ENCODE results near the gene SLFNL1.

Gene SLFNL1

DNA sequence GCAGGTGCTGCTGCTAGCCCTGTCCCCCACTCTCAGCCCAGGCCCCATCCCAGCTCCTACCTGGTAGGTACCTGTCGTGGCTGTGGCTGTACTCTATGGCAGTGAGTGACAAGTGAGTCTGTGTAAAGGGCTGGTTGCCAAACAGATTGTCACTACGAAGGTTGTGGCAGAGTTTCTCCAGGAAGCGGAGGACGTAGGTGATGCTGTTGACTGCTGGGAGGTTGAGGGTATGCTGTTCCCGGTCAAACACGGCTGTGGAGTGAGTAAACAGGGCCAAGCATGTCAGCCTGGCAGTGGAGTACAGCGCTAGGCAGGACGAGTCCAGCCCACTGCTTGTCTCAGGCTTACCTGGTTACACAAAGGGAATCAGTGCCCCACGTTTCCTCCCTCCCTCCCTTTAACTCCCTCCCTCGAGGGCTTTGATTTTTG is 24.8 kb upstream of the SLFNL1 start:
- Histone ChIP-seq H3K79me1 (ENCODE audit: low read length) (no peaks in the 10 kb centered on the region), H3K27ac (ENCODE audit: low read depth, low read length) (no peak overlapping the region), H3K56ac (ENCODE audit: low read length) (no peak overlapping the region), H3K9ac (ENCODE audit: low read length) (no peak overlapping the region), H3K4me1 (ENCODE audit: control insufficient read depth, low read depth, low read length) (peaks cover 3% of the 10 kb centered on the region), H3K4me2 (ENCODE audit: low read length) (no peak overlapping the region), H3K27me3 (ENCODE audit: insufficient read depth, low read length, poor library complexity) (no peaks in the 10 kb centered on the region), H3K23ac (ENCODE audit: low read length) (no peak overlapping the region), H2AK5ac (ENCODE audit: low read length) (no peak overlapping the region), H4K8ac (ENCODE audit: low read depth, low read length) (no peak overlapping the region), H3K4ac (ENCODE audit: low read depth, low read length) (no peak overlapping the region), H4K5ac (ENCODE audit: low read length) (no peak overlapping the region), H3K36me3 (ENCODE audit: control insufficient read depth, insufficient read depth, low read length) (no peaks in the 10 kb centered on the region), H3K4me3 (ENCODE audit: low read length) (no peak overlapping the region), H3K79me2 (ENCODE audit: control insufficient read depth, insufficient read depth, low read length) (no peaks in the 10 kb centered on the region), H2BK120ac (ENCODE audit: low read depth, low read length) (no peak overlapping the region), H3K18ac (ENCODE audit: low read length) (no peak overlapping the region), H2BK15ac (replicated peaks; ENCODE audit: low read depth) (no peak overlapping the region), H2BK5ac (ENCODE audit: low read length) (no peak overlapping the region)
- no CpG with 5 or more reads among the region's 10 CpGs for WGBS (ENCODE audit: extremely low coverage, insufficient coverage, low lambda C conversion rate)
- no peak for DNase-seq

DNA sequence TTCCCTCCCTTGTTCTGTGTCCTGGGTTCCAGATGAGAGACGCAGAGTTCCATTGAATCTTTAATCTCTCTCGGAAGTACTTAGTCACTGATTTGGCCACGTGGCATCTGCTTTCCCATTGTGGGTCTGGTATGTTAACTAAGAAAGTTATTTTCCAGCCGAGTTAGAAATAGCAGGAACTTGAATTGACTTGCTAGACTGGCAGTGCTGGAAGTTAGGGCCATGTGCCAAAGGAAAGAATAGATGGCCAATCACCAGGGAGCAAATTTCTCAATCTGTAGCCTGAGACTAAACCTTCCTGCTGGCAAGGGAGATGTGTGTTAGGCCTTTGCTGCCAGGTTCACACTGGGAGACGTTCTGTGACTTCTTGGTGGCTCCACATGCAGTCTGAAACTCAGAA is 24.2 kb upstream of the SLFNL1 start:
- Histone ChIP-seq H3K9ac (ENCODE audit: low read length) (no peak overlapping the region), H2BK120ac (ENCODE audit: low read depth, low read length) (no peak overlapping the region), H4K5ac (ENCODE audit: low read length) (no peak overlapping the region), H3K79me2 (ENCODE audit: control insufficient read depth, insufficient read depth, low read length) (no peaks in the 10 kb centered on the region), H2BK15ac (replicated peaks; ENCODE audit: low read depth) (no peak overlapping the region), H3K27ac (ENCODE audit: low read depth, low read length) (no peak overlapping the region), H3K4me3 (ENCODE audit: low read length) (no peak overlapping the region), H4K8ac (ENCODE audit: low read depth, low read length) (no peak overlapping the region), H3K4me1 (ENCODE audit: control insufficient read depth, low read depth, low read length) (peaks cover 3% of the 10 kb centered on the region), H3K36me3 (ENCODE audit: control insufficient read depth, insufficient read depth, low read length) (no peaks in the 10 kb centered on the region), H3K23ac (ENCODE audit: low read length) (no peak overlapping the region), H3K4me2 (ENCODE audit: low read length) (no peak overlapping the region), H2AK5ac (ENCODE audit: low read length) (no peak overlapping the region), H3K27me3 (ENCODE audit: insufficient read depth, low read length, poor library complexity) (no peaks in the 10 kb centered on the region), H3K18ac (ENCODE audit: low read length) (no peak overlapping the region), H3K4ac (ENCODE audit: low read depth, low read length) (no peak overlapping the region), H3K56ac (ENCODE audit: low read length) (no peak overlapping the region), H2BK5ac (ENCODE audit: low read length) (no peak overlapping the region), H3K79me1 (ENCODE audit: low read length) (no peaks in the 10 kb centered on the region)
- DNase-seq = no peak
- WGBS (ENCODE audit: extremely low coverage, insufficient coverage, low lambda C conversion rate) = no CpG with 5 or more reads among the region's 5 CpGs

DNA sequence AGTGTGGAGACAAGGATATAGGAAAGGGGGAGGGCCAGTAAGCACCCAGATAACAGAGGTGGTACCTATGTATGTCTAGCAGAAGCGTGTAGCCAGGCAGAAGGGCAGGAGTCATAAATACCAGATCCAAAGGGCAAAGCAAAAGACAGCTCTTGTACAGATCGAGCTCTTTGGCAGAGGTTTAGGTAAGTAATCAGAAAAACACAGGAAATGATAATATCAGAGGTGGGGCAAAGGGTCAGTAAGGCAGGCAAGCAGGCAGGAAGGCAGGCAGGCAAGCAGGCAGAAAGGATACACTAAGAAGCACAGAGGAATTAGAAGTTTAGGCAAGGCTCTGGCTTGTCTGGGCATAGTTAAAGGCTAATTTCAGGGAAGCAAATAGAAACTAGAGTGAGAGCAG is 22.7 kb upstream of the SLFNL1 start:
- Histone ChIP-seq H3K79me2 (ENCODE audit: control insufficient read depth, insufficient read depth, low read length) (no peaks in the 10 kb centered on the region), H4K8ac (ENCODE audit: low read depth, low read length) (no peak overlapping the region), H2BK5ac (ENCODE audit: low read length) (no peak overlapping the region), H2AK5ac (ENCODE audit: low read length) (no peak overlapping the region), H3K4me2 (ENCODE audit: low read length) (no peak overlapping the region), H3K18ac (ENCODE audit: low read length) (no peak overlapping the region), H3K27me3 (ENCODE audit: insufficient read depth, low read length, poor library complexity) (no peaks in the 10 kb centered on the region), H3K36me3 (ENCODE audit: control insufficient read depth, insufficient read depth, low read length) (no peaks in the 10 kb centered on the region), H3K56ac (ENCODE audit: low read length) (no peak overlapping the region), H4K5ac (ENCODE audit: low read length) (no peak overlapping the region), H3K4me1 (ENCODE audit: control insufficient read depth, low read depth, low read length) (peaks cover 3% of the 10 kb centered on the region), H3K27ac (ENCODE audit: low read depth, low read length) (no peak overlapping the region), H3K79me1 (ENCODE audit: low read length) (no peaks in the 10 kb centered on the region), H3K9ac (ENCODE audit: low read length) (no peak overlapping the region), H3K23ac (ENCODE audit: low read length) (no peak overlapping the region), H3K4ac (ENCODE audit: low read depth, low read length) (no peak overlapping the region), H2BK120ac (ENCODE audit: low read depth, low read length) (no peak overlapping the region), H3K4me3 (ENCODE audit: low read length) (no peak overlapping the region), H2BK15ac (replicated peaks; ENCODE audit: low read depth) (no peak overlapping the region)
- no CpG with 5 or more reads among the region's 2 CpGs for WGBS (ENCODE audit: extremely low coverage, insufficient coverage, low lambda C conversion rate)
- DNase-seq = no peak

DNA sequence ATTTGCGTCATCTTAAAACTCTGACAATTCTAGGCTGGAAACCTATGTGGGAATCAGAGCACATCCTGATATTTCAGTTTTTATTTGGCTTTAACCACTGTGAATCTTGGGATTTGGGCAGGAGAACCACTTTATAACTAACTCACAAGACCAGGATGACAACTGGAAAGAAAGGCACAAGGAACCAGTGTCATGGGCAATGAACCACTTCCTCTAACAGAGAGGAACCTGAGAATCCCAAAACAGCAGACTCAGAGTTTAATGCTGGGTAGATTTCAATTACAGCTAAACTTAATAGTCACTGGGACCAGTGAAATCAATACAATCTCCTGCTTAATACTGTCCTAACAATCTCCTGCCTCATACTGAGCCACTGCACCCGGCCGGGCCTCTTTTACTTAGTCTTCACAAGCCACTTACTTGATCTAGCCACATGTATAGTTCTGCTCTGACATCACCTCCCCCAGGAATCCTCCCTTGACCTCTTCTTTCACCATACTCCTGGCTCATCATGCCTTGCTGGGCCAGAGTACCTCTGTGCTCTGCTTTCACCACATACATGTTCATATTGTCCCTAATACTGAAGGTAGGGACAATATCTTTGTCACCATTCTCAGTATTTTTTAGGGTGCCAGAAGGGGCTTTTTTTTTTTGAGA is 20.2 kb upstream of the SLFNL1 start:
- H3K27me3 ChIP-seq (ENCODE audit: insufficient read depth, low read length, poor library complexity) = no peaks in the 10 kb centered on the region
- H2BK5ac ChIP-seq (ENCODE audit: low read length) = no peak overlapping the region

DNA sequence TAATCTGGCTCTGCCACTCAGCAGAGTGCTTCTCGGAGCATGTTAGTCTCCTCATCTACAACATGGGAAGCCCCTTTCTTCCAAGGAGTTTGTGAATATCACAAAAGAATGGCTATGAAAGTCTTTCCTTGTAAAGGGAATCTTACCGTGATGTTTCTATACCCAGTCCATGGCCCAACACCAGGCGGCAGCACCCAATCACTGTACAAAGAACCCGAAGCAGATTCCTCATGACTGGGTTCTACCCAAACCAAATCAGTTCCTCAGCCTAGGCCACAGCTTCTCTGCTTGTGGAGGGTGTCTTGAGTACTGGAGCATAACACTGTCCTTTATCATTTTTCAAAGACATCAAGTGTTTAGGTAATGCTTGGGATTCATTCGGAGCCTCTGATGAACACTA is 16.6 kb upstream of the SLFNL1 start:
- Histone ChIP-seq H3K27ac (ENCODE audit: low read depth, low read length) (no peak overlapping the region), H3K4ac (ENCODE audit: low read depth, low read length) (no peak overlapping the region), H3K56ac (ENCODE audit: low read length) (no peak overlapping the region), H4K8ac (ENCODE audit: low read depth, low read length) (no peak overlapping the region), H3K79me1 (ENCODE audit: low read length) (no peaks in the 10 kb centered on the region), H3K4me2 (ENCODE audit: low read length) (no peak overlapping the region), H4K5ac (ENCODE audit: low read length) (no peak overlapping the region), H3K9ac (ENCODE audit: low read length) (no peak overlapping the region), H3K79me2 (ENCODE audit: control insufficient read depth, insufficient read depth, low read length) (no peaks in the 10 kb centered on the region), H2BK15ac (replicated peaks; ENCODE audit: low read depth) (no peak overlapping the region), H3K4me1 (ENCODE audit: control insufficient read depth, low read depth, low read length) (peaks cover 2% of the 10 kb centered on the region), H2BK5ac (ENCODE audit: low read length) (no peak overlapping the region), H3K27me3 (ENCODE audit: insufficient read depth, low read length, poor library complexity) (no peaks in the 10 kb centered on the region), H3K36me3 (ENCODE audit: control insufficient read depth, insufficient read depth, low read length) (no peaks in the 10 kb centered on the region), H2BK120ac (ENCODE audit: low read depth, low read length) (no peak overlapping the region), H2AK5ac (ENCODE audit: low read length) (no peak overlapping the region), H3K23ac (ENCODE audit: low read length) (no peak overlapping the region), H3K4me3 (ENCODE audit: low read length) (no peak overlapping the region), H3K18ac (ENCODE audit: low read length) (no peak overlapping the region)
- WGBS (ENCODE audit: extremely low coverage, insufficient coverage, low lambda C conversion rate) = no CpG with 5 or more reads among the region's 5 CpGs
- no peak for DNase-seq

More for the DNA sequence above, 20.2 kb upstream of the SLFNL1 start:
- Histone ChIP-seq H4K5ac (ENCODE audit: low read length) (no peak overlapping the region), H3K18ac (ENCODE audit: low read length) (no peak overlapping the region), H3K27ac (ENCODE audit: low read depth, low read length) (no peak overlapping the region), H3K79me2 (ENCODE audit: control insufficient read depth, insufficient read depth, low read length) (no peaks in the 10 kb centered on the region), H3K4ac (ENCODE audit: low read depth, low read length) (no peak overlapping the region), H3K36me3 (ENCODE audit: control insufficient read depth, insufficient read depth, low read length) (no peaks in the 10 kb centered on the region), H3K4me1 (ENCODE audit: control insufficient read depth, low read depth, low read length) (peaks cover 3% of the 10 kb centered on the region), H2AK5ac (ENCODE audit: low read length) (no peak overlapping the region), H3K4me3 (ENCODE audit: low read length) (no peak overlapping the region), H2BK15ac (replicated peaks; ENCODE audit: low read depth) (no peak overlapping the region), H3K56ac (ENCODE audit: low read length) (no peak overlapping the region), H3K4me2 (ENCODE audit: low read length) (no peak overlapping the region), H3K9ac (ENCODE audit: low read length) (no peak overlapping the region), H4K8ac (ENCODE audit: low read depth, low read length) (no peak overlapping the region), H3K79me1 (ENCODE audit: low read length) (no peaks in the 10 kb centered on the region), H2BK120ac (ENCODE audit: low read depth, low read length) (no peak overlapping the region), H3K23ac (ENCODE audit: low read length) (no peak overlapping the region)
- no peak for DNase-seq
- no CpG with 5 or more reads among the region's 3 CpGs for WGBS (ENCODE audit: extremely low coverage, insufficient coverage, low lambda C conversion rate)
